ENCODE results near the gene CYP21A2.

The CYP21A2 gene

DNA sequence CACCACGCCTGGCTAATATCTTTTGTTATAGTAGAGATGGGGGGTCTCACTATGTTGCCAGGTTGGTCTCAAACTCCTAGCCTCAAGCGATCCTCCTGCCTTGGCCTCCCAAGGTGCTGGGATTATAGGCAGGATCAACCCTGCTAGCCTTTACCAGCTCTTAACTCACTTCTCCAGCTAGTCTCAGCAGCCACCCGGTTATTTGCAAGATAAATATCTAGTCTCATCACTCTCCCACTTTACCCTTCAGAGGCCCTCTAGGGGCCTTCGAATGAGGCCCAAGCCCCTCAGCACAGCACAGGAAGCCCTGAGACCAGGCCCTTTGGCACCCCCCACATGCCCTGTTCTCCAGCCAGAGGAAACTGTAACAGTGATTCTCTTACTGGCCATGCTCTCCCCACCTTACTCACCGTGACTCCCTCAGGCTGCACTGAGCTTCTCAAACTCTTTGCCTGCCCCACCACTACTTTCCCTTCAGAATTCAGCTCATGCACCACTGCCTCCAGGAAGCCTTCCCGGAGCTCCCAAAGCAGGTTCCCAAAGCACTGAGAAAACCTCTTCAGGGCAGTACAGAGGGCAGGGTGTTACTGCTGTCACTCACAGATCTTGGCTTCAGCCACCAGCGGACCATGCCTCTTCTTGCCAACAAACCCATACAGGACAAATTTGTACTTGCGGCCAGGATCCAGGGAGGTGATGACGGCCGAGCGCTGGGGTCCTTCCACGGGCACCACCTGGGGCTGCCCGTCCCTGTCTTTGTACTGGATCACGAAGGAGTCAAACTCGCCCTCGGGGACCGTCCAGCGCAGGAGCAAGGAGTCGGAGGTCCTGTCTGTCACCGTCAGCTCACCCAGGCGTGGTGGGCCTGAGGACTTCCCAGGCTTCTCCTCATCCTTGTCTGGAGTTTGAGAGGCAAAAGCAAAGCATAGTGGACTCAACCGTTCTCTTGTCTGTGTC, 45.9 kb downstream of the CYP21A2 start:
- no peak for DNase-seq (ENCODE audit: low read depth)

DNA sequence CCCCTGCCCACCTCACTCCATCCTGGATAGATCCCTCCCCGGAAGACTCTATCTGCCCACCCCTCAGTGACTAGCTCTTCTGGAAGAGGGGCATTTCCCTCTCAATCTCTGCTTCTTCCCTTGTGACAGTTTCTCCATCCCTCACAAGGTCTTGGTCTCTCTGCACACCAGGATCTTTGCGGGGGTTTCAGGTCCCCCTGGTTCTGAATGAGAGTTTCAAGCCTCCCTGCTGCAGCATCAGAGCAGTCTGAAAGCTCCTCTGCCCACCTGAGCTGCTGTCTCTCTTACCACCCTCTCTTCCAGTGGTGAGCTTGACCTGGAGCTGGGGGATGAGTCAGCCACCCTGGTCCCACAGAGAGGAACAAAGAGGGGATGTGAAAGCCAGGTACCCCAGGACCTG, 46.6 kb downstream of the CYP21A2 start:
- no peak for DNase-seq (ENCODE audit: low read depth)

DNA sequence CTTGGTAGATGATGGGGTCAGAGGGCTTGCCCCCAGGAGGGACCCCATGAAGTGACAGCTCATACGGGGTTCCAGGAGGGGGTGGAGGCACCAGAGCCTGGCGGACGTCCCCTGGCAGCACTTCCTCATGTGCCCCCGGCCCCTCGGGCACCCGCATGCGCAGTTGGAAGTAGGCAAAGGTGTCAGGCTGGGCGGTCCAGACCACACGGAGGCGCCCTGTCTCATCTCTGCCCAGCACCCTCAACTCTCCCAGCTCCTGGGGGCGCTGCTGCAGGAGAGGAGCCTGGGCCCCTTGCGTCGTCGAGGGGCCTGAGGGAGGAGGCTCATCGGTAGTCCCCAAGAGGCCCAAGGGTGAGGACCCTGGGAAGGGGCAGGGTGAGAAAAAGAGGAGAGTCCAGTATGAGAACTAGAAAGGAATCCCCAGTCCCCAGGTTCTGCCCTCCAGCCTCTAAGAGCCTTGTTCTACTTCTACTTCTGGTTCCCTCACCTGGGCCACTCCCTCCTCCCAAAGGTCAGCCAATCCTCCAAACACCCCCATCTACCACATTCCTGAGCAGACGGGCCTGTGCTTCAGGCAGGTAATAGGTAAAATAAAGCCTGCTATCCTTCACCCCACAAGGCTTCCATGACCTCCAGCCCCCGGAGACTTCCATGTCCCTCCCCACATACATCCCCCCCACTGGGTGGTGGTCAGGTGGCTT, 47.7 kb downstream of the CYP21A2 start:
- DNase-seq (ENCODE audit: low read depth), result no peak

DNA sequence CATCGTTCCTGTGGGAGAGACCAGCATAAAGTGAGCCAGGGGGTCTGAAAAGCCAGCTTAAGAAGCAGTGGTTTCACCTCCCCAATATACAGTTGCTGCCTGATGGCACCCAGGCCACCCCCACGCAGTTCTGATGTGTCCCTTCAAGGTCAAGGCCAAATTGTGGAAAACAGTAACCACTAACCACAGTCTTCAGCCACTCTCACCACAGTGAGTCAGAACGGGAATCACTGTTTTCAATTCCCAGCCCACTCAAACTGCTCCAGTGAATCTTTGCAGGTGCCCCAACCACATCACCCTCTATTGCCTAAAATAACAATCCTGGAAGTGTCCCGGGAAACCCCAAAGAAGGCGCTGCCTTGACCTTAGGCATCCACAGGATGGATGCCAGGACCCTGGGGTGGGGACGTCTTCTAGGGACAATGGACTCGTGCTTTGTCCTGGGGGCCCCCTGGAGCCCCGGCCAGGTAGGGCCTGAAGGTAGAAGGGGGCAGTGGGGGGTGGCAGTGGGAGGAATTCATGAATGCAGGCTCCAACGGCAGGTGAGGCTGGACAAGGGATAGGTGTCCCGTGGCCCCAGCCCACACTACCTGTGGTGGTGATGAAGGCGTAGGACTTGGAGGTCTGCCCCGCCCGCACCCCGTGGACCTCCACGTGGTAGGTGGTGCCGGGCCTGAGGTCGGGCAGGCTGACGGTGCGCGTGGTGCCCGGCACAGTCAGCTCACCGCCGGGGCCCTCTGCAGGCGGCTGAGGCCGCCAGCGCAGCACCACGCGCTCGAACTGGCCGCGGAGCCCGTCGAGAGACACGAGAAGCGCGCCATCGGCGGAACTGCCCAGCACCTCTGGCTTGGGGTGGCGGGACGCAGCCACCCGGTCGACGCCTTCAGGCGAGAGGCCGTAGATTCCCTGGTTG, 48.7 kb downstream of the CYP21A2 start:
- peak; percentile 50 for DNase-seq (ENCODE audit: low read depth)

DNA sequence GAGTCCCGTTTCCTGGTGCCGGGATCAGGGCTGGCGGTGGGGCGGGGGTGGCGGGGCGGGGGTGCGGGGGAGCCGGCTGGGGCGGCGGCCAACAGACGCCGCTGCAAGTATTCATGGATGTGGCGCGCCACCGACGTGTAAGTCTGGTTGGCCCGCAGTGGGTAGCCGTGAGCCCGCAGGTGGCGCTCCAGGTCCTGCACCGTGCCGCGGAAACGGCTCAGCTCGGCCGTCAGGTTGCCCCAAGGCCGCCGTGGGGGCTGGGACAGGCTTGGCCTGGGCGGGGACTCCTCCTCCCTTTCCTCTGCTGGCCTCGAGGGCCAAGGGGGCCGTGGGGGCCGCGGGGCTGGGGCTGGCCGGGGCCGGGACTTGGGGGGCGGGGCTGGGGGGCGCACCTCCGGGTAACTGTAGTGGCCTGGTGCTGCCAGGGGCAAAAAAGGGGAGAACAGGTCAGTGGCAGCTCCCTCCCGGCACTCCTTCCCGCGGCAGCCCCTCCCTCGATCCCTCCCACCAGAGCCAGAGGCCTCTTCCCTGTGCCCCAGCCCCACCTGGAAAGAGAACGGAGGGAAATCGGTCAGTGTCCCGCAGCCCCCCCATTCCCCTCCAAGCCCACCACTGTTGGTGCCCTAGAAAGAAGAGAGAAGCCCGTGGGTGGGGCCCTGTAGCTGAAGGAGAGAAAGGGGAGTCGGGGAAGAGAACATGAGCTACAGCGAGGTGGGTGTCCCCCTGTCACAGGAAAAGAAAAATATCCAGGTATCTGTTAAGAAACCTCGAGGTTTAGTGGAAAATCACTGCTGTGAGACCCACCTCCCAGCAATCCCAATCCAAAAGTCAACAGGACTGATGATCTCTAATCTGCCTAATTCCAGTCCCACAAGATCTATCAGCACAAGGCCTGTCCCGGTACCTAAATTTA, 49.6 kb downstream of the CYP21A2 start:
- DNase-seq (ENCODE audit: low read depth), result no peak

DNA sequence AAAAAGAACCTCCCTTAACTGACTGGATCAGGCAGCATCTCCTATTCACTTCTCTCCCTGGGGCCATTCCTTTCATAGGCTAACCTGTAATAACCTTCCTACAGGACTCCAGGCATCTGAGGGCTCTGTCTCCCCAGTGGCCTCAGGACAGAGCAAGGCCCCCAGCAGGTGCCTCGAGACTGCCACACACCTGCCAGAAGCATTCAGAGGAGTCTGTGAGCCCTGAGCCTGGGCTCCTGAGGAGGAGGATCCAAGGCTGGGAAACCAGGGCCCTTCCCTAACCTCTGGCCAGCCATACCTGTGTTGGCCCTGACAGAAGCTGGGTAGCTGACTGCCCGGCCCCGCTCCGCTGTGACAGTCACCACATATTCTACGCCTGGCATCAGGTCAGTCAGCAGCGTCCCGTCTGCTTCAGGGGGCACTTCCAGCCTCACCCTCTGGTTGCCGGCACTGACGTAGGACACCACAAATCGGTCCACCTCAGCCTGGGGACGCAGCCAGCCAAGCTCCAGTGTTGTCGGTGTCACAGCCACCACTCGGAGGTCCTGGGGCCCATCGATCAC, 50.4 kb downstream of the CYP21A2 start:
- no peak for DNase-seq (ENCODE audit: low read depth)

DNA sequence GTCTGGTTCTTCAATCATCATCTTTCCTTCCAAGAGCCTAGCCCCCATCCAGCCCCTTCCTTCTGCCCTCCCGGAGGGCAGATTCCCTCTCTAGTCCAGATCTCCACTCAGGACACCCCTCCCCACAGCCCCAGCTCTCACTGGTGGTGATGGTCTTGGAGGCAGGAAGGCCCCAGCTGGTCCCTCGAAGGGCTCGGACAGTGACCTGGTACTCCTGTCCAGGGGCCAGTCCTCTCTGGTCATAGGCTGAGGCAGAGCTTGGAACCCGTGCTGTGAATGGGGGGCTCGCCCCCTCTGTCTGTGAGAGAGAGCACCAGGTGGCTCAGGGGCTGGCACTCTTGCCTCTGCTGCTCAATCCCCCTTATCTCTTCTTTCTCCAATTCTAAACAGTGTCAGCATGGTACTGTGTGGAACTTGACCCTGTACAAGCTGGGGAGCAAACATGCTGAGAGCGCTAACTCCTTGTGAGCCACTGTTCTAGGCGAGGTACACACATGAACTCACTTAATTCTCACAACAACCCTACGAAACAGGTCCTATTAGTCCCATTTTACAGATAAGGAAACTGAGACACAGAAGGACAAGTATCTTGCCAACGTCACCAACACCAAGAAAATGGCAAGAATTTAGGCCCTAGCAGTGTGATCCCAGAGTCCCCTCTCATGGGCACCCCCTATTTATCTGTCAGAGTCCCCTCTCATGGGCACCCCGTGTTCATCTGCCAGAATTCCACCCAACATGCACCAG, 51.0 kb downstream of the CYP21A2 start:
- DNase-seq (ENCODE audit: low read depth), result no peak

All from non-pigmented ciliary epithelial cell (primary cell).